GM19023 (cell line): ENCODE data around the gene CLEC19A.
"Not testable (repeated sequence)": the region's sequence is repeated elsewhere in the genome, so short reads cannot be mapped to it uniquely, and the experiment has no call there.

Experiments
- ATAC-seq: cut with Tn5 transposase; IDR thresholded peaks from one replicate; pipeline ENCODE4 v1.9.1; 2021; ENCODE audit warnings: mild to moderate bottlenecking, moderate library complexity; ENCODE audit not compliant: unreplicated experiment

CLEC19A gene

GRCh38 chr16:19321186-19321585, 35.7 kb downstream of the CLEC19A start:
- ATAC-seq = not testable (repeated sequence)

DNA sequence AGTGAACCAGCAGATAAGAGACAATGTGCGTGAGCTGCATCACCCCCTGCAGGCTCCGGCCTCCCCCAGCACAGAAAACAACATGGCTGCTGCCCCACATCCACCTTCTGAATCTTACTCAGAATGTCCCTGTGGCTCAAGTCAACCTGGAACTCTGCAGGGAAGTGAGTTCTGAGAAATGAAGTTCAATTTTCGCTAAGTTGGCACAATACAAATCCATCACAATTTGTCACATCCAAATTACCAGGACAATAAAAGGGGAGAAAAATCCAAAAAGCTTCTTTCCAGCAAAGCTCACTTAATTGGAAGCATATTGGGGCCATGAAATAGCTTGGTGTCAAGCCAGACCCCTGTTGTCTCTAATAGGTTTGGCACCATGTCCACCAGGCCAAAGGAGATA, 38.1 kb downstream of the CLEC19A start:
- ATAC-seq = no peak

GRCh38 chr16:19328364-19328763, 42.8 kb downstream of the CLEC19A start:
- ATAC-seq = no peak

- ATAC-seq = no peak
These were observed 44.4 kb downstream of the CLEC19A start for GRCh38 chr16:19329932-19330331.

- no peak for ATAC-seq
These were observed 45.4 kb downstream of the CLEC19A start for GRCh38 chr16:19330841-19331397.

DNA sequence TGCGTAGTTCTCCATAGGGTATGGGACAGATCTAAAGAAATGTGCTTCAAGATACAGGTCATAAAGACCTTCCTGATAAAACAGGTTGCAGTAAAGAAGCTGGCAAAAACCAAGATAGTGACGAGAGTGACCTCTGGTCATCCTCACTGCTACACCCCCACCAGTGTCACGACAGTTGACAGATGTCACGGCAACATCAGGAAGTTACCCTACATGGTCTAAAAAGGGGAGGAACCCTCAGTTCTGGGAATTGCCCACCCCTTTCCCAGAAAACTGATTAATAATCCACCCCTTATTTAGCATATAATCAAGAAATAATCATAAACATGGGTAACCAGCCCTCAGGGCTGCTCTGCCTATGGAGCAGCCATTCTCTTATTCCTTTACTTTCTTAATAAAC, 46.3 kb downstream of the CLEC19A start:
- no peak for ATAC-seq

DNA sequence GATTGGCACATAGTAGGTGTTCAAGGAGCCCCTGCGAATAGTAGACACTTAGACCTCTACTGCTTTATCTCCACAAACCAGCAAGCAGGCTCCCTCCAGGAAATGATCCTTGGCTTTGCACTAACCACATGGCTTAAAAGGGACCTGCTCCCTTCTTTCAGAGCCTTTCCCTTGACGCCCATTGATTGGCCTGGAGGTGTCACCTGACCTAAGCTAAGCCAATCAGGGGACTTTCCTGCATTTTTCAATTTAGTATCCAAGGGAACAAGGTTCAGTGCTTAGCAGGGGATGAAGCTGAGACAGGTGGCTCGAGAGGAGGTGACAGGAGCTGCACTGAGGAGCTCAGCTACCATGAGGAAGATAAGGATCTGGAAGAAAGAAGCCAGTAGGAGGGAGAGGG, 52.8 kb downstream of the CLEC19A start:
- ATAC-seq = no peak

- no peak for ATAC-seq
These were observed 58.8 kb downstream of the CLEC19A start for GRCh38 chr16:19344224-19344801.

DNA sequence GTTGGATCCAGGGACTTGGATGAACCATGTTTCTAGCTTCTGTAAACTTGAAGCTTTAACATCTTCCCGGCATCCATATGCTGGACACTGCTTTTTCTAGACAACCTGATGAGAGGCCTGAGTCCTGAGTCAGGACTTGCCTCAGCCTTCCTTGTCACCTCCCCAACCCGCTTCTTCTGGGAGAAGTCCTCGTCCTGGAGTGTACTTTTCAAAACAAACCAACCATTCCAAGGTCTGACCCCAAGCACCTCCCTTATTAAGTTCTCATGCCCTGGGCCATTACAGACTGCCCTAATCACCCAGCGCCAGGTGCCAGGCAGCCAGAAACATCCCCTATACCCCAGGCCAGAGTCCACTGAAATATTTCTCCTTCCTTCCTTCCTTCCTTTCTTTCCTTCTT, 59.4 kb downstream of the CLEC19A start:
- no peak for ATAC-seq

DNA sequence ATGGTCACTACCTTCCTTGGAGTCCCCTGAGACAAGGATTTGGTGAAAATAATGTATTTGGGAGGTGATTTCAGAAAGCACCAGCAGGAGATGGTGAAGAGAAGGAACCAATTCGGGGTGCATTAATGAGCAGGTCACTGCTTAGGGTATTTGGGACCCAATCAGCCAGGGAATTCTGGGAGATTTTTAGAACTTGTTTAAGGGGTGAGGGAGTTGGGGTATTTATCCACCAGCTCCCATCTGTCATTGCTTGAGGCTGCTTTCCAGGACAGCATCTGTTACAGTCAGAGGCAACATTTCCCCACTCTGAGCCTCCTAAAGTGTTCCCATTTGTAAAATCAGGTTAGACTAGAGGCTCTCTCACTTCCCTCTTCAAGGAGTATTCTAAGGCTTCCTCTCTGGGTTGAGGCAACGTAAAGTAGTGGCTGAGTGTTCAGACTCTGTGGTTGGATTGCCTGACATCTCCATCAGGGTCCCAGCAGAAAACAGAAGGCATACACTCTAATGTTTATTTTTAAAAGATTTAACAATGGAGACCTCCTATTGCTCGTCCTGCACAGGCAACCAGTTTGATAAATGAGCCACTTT, 60.9 kb downstream of the CLEC19A start:
- ATAC-seq = no peak

DNA sequence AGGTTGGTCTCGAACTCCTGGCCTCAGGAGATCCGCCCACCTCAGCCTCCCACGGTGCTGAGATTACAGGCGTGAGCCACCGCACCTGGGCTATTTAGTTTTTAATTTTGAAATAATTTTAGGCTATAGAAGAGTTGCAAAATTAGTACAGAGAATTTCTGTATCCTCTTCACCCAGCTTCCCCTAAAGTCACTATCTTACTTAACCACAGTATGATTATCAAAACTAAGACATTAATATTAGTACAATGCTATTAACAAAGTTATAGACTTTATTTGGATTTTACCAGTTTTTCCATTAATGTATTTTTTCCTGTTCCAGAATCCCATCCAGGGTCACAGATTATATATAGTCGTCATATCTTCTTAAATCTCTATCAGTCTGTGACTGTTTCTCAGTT, 62.6 kb downstream of the CLEC19A start:
- no peak for ATAC-seq

DNA sequence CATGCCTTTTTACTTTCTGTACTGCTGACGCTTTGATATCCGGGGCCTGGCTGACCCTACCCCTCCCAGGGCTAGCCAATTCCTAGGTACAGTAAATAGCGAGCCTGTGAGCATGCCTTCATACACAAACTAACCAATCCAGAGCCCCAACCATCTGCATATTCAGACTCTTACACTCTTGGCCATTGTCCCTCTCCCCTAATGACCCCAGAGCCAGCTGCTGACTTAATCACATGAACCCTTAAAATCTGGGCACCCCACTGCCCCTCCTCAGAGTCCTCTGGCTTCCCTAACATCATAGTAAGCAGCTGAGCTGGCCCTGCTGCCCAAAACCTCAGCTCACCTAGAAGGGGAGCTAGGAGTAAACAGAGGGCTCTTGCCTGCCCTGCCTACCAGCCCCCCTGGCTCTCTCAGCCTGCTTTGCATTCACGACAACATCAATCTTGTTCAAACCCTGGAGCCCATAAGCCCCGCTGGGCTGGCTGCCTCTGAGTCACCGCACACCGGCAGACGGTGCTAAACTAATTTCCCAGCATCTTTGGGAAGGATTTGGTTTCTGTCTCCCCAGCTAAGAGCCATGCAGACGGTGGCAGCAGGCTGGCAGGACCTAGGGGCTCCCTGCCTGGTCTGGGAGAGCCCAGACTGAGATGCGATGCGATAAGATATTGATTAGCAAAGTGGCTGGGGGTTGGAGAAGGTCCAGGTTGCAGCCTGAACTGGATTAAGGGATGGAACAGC, 63.2 kb downstream of the CLEC19A start:
- no peak for ATAC-seq

GRCh38 chr16:19354371-19354770, 68.8 kb downstream of the CLEC19A start:
- no peak for ATAC-seq

- no peak for ATAC-seq
These were observed 70.8 kb downstream of the CLEC19A start for GRCh38 chr16:19356024-19356952.

DNA sequence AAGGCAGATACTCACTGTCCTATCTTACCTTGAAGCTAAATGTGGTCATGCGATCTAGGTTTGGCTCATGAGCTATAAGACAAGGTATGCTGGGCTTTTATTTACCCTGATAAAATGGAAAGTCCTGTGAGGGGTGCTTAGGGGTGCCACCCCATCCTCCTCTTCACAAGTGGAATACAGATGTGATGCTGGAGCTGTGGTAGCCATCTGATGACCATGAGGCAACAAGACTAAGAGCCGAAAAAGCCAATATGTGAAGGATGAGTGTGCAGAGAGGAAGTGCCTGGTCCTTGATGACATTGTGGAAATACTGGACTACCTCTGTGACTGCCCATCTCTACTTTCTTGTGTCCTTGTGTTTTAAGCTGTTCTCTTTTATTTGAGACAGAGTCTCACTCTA, 74.0 kb downstream of the CLEC19A start:
- ATAC-seq = no peak
